Hair follicular keratinocyte (primary cell): Measurements from ENCODE around the gene MARK3. TPM values are rescaled to one million over a fixed set of nuclear protein-coding genes. Genes with fewer than 3 reads are reported as not detected.

ENCODE experiments used
- total RNA-seq: library from RNA; depleted of rRNA; stranded (reverse); fragments of >200 nt; gene quantifications from 2 replicates; pipeline ENCODE4 v1.2.3, GENCODE V29; 2015

MARK3 gene
- 73.7 and 105 TPM in 2 replicates for total RNA-seq

DNA sequence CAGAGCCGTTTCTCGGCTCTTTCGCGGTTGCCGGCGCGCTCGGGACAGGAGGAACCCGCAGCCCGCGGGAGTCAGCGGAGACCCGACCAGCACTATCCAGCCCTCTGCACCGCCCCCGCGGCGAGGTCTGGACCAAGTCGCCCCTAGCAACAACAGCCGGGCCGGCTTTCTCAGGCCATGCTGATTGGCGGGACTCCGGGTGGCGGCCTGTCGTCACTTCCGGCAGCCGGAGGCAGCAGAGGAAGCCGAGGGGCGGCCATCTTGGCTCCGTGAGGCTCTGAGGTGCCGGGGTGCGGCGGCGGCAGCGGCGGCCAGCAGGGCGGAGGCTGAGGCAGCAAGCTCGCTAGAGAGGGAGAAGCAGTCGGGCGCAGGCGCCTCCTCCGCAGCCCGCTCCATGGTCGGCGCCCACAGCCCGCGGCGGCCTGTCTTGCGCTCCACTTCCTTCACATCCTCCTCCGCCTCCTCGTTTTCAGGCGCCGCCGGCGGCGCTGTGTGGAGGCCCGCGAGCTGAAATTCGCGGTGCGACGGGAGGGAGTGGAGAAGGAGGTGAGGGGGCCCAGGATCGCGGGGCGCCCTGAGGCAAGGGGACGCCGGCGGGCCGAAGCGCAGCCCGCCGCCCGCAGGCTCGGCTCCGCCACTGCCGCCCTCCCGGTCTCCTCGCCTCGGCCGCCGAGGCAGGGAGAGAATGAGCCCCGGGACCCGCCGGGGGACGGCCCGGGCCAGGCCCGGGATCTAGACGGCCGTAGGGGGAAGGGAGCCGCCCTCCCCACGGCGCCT lies at the start of gene MARK3:
Gene MARK3, plus strand, starts transcription at position 264 of the 777 bp plus-strand sequence. CDS start 615 bp downstream, outside the sequence.

DNA sequence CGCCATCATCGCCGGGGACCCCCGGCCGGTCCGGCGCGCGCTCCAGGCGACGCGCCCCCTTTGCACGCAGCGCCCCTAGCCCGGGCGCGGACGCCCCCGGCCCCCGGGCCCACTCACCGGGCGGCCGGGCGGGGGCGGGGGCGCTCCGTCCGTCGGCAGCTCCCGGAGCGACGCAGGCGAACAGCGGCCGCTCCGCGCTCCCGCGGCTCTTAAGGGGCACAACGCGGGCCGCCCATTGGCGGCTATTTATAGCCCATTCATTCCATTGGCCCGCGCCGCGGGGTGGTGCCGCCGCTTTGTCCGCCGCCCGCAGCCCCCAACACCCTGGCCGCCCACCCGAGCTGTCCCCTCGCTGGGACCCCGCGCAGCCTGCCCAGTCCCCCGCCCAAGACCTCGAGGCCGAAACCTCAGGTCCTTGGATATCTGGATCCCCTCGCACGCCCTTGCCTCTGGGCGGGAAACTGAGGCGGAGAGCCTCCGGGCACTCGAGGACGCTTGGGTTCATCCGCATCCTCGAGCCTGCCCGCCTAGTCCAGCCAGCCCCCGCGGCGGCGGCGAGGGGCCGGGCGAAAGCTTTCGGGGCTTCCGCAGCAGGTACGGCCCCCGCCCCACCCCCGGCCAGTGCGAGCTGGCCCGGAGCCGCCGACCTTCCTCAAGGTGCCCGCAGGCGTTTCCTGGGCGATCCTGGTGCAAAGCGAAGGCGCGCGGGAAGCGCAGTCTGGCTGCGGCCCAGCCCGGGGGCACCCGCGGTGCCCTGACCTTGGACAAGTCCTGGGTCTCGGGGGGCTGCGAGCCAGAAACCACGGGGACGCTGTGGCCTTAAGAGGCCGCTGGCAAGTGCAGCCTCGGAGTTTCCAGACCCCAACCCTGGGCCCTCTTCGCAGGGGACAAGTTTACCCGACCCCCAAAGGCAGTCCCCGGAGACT lies 137.7 kb downstream of the MARK3 start, which contains the start of gene CKB:
Gene CKB, minus strand, starts transcription at position 182 of the 926 bp plus-strand sequence. CDS start 337 bp downstream, outside the sequence.

DNA sequence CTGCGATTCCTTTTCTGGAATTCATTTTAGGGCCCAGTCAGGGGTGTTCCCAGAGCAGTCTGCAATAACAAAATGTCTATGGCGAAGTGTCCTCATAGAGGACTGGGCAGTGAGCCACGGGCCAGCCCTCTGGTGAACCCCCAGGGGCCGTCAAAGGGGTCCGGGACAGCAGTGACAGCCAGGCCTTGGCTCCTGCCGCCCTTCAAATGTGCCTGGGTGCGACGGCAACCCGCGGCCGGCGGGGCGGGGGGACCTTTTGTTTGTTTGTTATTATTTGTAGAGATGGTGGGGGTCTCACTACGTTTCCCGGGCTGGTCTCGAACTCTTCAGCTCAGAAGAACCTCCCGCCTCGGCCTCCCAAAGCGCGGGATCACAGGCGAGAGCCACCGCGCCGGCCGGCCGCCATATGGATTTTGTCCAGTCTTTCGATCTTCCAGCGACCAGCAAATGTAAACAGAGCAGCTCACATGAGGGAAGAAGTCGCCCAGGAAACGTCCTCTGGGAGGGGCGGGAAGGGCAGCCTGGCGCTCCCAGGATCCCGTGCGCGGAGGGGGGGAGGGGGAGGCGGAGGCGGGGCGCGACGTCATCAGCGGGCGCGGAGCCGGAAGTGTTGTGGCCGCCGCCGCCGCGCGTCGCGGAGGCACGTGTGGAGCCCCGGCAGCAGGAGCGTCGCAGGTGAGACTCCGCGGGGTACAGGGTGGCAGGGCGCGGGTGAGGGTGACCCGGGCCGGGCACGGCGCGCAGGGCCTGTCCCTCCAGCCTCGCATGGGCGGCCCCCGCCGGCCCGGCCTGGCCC lies 143.6 kb downstream of the MARK3 start, which contains the start of gene TRMT61A:
Gene TRMT61A, plus strand, starts transcription at position 610 of the 796 bp plus-strand sequence. CDS start 783 bp downstream, outside the sequence.

Other genes starting within 250 kb of the MARK3 start
- gene EIF5, start 51.2 kb upstream of the MARK3 start, total RNA-seq = 102 and 163 TPM in 2 replicates
- gene CKB, start 137.4 kb downstream of the MARK3 start, total RNA-seq = 7.7 and 11.9 TPM in 2 replicates
- 8.0 and 14.0 TPM in 2 replicates for gene TRMT61A, start 143.8 kb downstream of the MARK3 start, total RNA-seq
- 16.6 and 22.6 TPM in 2 replicates for gene BAG5, start 177.2 kb downstream of the MARK3 start, total RNA-seq
- 32.3 and 43.2 TPM in 2 replicates for gene COA8, start 177.5 kb downstream of the MARK3 start, total RNA-seq
- gene KLC1, start 243.8 kb downstream of the MARK3 start, total RNA-seq = 138 and 152 TPM in 2 replicates